Panc1 (cell line): Measurements from ENCODE around the gene ANO1. TPM values are rescaled to one million over a fixed set of nuclear protein-coding genes. Genes with fewer than 3 reads are reported as not detected.

Experiments
- ATAC-seq: fragments of 200-7000 bp; cut with Tn5 transposase; 2 replicates; pipeline ENCODE4 v1.9.1; 2020; ENCODE audit warnings: mild to moderate bottlenecking, moderate library complexity
- BruUV-seq: library from RNA; stranded (reverse); fragments of 400-500 nt; replicated peaks from 2 replicates; lab custom pipeline; 2021; lab: Mats Ljungman, UMichigan
- CTCF ChIA-PET: fragments of 300-600 bp; sonication (Branson Sonifier 250); formaldehyde crosslinking; loops from one replicate; lab custom pipeline; 2022; ENCODE audit warnings: antibody characterized with exemption; lab: Charles Lee
- POLR2A ChIA-PET: fragments of 300-600 bp; sonication (Branson Sonifier 250); formaldehyde crosslinking; loops from one replicate; lab custom pipeline; 2022; ENCODE audit warnings: antibody characterized with exemption; lab: Charles Lee
- DNase-seq: peaks from one replicate; pipeline ENCODE4 v3.0.0-alpha.2; 2010; ENCODE audit warnings: low read depth, low spot score
- H3K27ac ChIP-seq: 2 replicates; pipeline ENCODE4 v1.5.1; 2011; ENCODE audit warnings: mild to moderate bottlenecking, low read length, inconsistent platforms
- H3K27me3 ChIP-seq: fragments of 200-500 bp; sonication (Bioruptor generic); 2 replicates; pipeline ENCODE4 v1.6.0; 2014; ENCODE audit warnings: low read length, inconsistent platforms; ENCODE audit not compliant: control insufficient read depth, insufficient read depth
- H3K36me3 ChIP-seq: fragments of 200-500 bp; sonication (Bioruptor generic); 2 replicates; pipeline ENCODE4 v1.5.1; 2014; ENCODE audit warnings: inconsistent platforms, mild to moderate bottlenecking, low read length, moderate library complexity; ENCODE audit not compliant: control insufficient read depth, insufficient read depth
- H3K4me1 ChIP-seq: 2 replicates; pipeline ENCODE4 v1.5.1; 2011; ENCODE audit warnings: inconsistent platforms, mild to moderate bottlenecking, low read length, moderate library complexity; ENCODE audit not compliant: control insufficient read depth, insufficient read depth
- H3K4me3 ChIP-seq, 2 experiments: 2 replicates each; pipeline ENCODE4 v1.5.1; 2011 to 2012; ENCODE audit warnings: low read depth in 2 of 2, low read length in 2 of 2, mild to moderate bottlenecking in 2 of 2, inconsistent platforms in 1 of 2, moderate library complexity in 1 of 2
- H3K9me3 ChIP-seq: fragments of 200-500 bp; sonication (Bioruptor generic); 2 replicates; pipeline ENCODE4 v1.5.1; 2014; ENCODE audit warnings: low read depth, mild to moderate bottlenecking, inconsistent platforms, low read length, moderate library complexity; ENCODE audit not compliant: control insufficient read depth, insufficient read depth
- CTCF ChIP-seq: fragments of 450-650 bp; IDR thresholded peaks from 2 replicates; pipeline ENCODE4 v1.5.1; 2017; ENCODE audit warnings: mild to moderate bottlenecking
- POLR2AphosphoS5 ChIP-seq: IDR thresholded peaks from 2 replicates; pipeline ENCODE4 v1.6.1; 2012; ENCODE audit warnings: mild to moderate bottlenecking, low read depth, low read length, moderate library complexity
- REST ChIP-seq, 2 experiments: IDR thresholded peaks; 2 replicates each; pipeline ENCODE4 v1.6.1; 2011 to 2012; ENCODE audit warnings: low read depth in 2 of 2, control low read depth in 1 of 2, low read length in 1 of 2, mild to moderate bottlenecking in 1 of 2, moderate library complexity in 1 of 2; ENCODE audit not compliant: insufficient read depth in 1 of 2
- SIN3A ChIP-seq: IDR thresholded peaks from 2 replicates; pipeline ENCODE4 v1.6.1; 2012; ENCODE audit warnings: low read depth, mild to moderate bottlenecking, low read length, moderate library complexity, borderline replicate concordance; ENCODE audit not compliant: insufficient read depth
- TCF7L2 ChIP-seq: IDR thresholded peaks from 2 replicates; pipeline ENCODE4 v1.6.1; 2011; ENCODE audit warnings: mild to moderate bottlenecking, low read depth, low read length, inconsistent platforms
- in situ Hi-C: cut with HindIII; loops from 2 replicates; pipeline ENCODE4 v1.10.0; 2016; ENCODE audit warnings: low sequenced_read_pairs, low pct_unique_long_range_greater_than_20kb
- intact Hi-C: fragments of 100-400 bp; cut with micrococcal nuclease; formaldehyde crosslinking; loops from one replicate; pipeline ENCODE4 v1.10.0; 2022; ENCODE audit not compliant: unreplicated experiment
- total RNA-seq: library from RNA; stranded (reverse); gene quantifications from one replicate; pipeline ENCODE4 v1.2.1, GENCODE V29; 2021; ENCODE audit not compliant: unreplicated experiment

The ANO1 gene
- total RNA-seq, 1 experiment from 2014 or later: 2.3 TPM

GRCh38 chr11:70126494-70126893 lies 48.4 kb downstream of the ANO1 start:
- CTCF ChIA-PET: no interaction called here
- POLR2A ChIA-PET: no interaction called here
- no peaks in the 10 kb centered on the region for H3K36me3 ChIP-seq
- no TSS peak for BruUV-seq
- no peak for ATAC-seq
- in situ Hi-C loops: no loop called here
- no peaks in the 10 kb centered on the region for H3K27me3 ChIP-seq
- peaks cover 18% of the 10 kb centered on the region for H3K4me1 ChIP-seq
- TF ChIP-seq CTCF (no peak), SIN3A (no peak), REST (IDR thresholded peaks at IDR 0.05; ENCODE audit: insufficient read depth in 1 of 2, low read depth in 2 of 2, low read length in 1 of 2) (no peak), TCF7L2 (no peak)
- DNase-seq: no peak
- no peak overlapping the region for H3K27ac ChIP-seq
- no peak overlapping the region for H3K4me3 ChIP-seq
- intact Hi-C loops: no loop called here
- H3K9me3 ChIP-seq: no peaks in the 10 kb centered on the region

GRCh38 chr11:70127653-70128434 lies 49.7 kb downstream of the ANO1 start:
- DNase-seq: no peak
- no peaks in the 10 kb centered on the region for H3K36me3 ChIP-seq
- intact Hi-C loops (no loop called here), in situ Hi-C loops (no loop called here)
- H3K4me3 ChIP-seq: no peak overlapping the region
- no peaks in the 10 kb centered on the region for H3K9me3 ChIP-seq
- peaks cover 18% of the 10 kb centered on the region for H3K4me1 ChIP-seq
- no peak for ATAC-seq
- POLR2A ChIA-PET: no interaction called here
- no peak for TF ChIP-seq CTCF
- TF ChIP-seq TCF7L2: no peak
- TF ChIP-seq SIN3A: no peak
- TF ChIP-seq POLR2AphosphoS5: no peak
- TF ChIP-seq REST (IDR thresholded peaks at IDR 0.05; ENCODE audit: insufficient read depth in 1 of 2, low read depth in 2 of 2, low read length in 1 of 2): no peak
- peak overlapping the region; percentile 54 for H3K27ac ChIP-seq
- CTCF ChIA-PET: interaction anchor here (0.5 to 0.7 kb wide), 5 partner anchors 10 to 291 kb away, joined by 3 to 10 read pairs (median 4); no protein-coding TSS in a partner anchor
- BruUV-seq: no TSS peak
- H3K27me3 ChIP-seq: no peaks in the 10 kb centered on the region
